ENCODE results near the gene VIL1.

The VIL1 gene

GRCh38 chr2:218395456-218395825, 23.5 kb upstream of the VIL1 start:
- no peak for FAIRE-seq

GRCh38 chr2:218395826-218396687, 22.9 kb upstream of the VIL1 start:
- no peak for FAIRE-seq

- FAIRE-seq, result no peak
Observed at GRCh38 chr2:218396688-218397462, 22.0 kb upstream of the VIL1 start.

GRCh38 chr2:218397463-218397819, 21.5 kb upstream of the VIL1 start:
- no peak for FAIRE-seq

- no peak for FAIRE-seq
Observed at GRCh38 chr2:218397820-218398436, 21.0 kb upstream of the VIL1 start.

GRCh38 chr2:218398437-218399390, 20.2 kb upstream of the VIL1 start:
- FAIRE-seq, result no peak

GRCh38 chr2:218399391-218400166, 19.3 kb upstream of the VIL1 start, which contains the start of gene CTDSP1:
TSS of gene CTDSP1 (plus strand) at chr2:218399868. CDS start at chr2:218400091, 223 bp downstream.
- FAIRE-seq, result no peak

GRCh38 chr2:218400167-218400929, 18.6 kb upstream of the VIL1 start:
- no peak for FAIRE-seq

- FAIRE-seq, result no peak
Observed at GRCh38 chr2:218400930-218401881, 17.7 kb upstream of the VIL1 start.

- no peak for FAIRE-seq
Observed at GRCh38 chr2:218401890-218402289, 17.0 kb upstream of the VIL1 start.

- FAIRE-seq, result no peak
Observed at GRCh38 chr2:218402491-218402901, 16.4 kb upstream of the VIL1 start.

GRCh38 chr2:218402911-218403411, 16.0 kb upstream of the VIL1 start:
- no peak for FAIRE-seq

- no peak for FAIRE-seq
Observed at GRCh38 chr2:218403810-218404209, 15.1 kb upstream of the VIL1 start.

- FAIRE-seq, result no peak
Observed at GRCh38 chr2:218404351-218405085, 14.4 kb upstream of the VIL1 start.

- no peak for FAIRE-seq
Observed at GRCh38 chr2:218405086-218405745, 13.7 kb upstream of the VIL1 start.

GRCh38 chr2:218405746-218406208, 13.1 kb upstream of the VIL1 start:
- no peak for FAIRE-seq

GRCh38 chr2:218406209-218406948, 12.5 kb upstream of the VIL1 start:
- FAIRE-seq, result peak; percentile 47

All from A204.1 (cell line).